Omental fat pad (tissue), 4 donors: ENCODE data around the gene TROAP. TPM values are rescaled to one million over a fixed set of nuclear protein-coding genes. Genes with fewer than 3 reads are reported as not detected.

ENCODE experiments used
- ATAC-seq: fragments of 150-250 bp; one replicate; pipeline ENCODE4 v1.9.1; 2016; ENCODE audit warnings: mild to moderate bottlenecking, moderate library complexity; ENCODE audit not compliant: low FRiP score
- DNase-seq: peaks from one replicate; pipeline ENCODE4 v3.0.0-alpha.2; 2019; ENCODE audit warnings: low spot score
- CTCF ChIP-seq, 3 donors: fragments of 450-650 bp; IDR thresholded peaks; one replicate each; pipeline ENCODE4 v1.5.1; 2016 to 2017; ENCODE audit warnings: antibody characterized with exemption in 3 of 3, mild to moderate bottlenecking in 3 of 3, moderate library complexity in 2 of 3
- total RNA-seq, 4 donors: library from RNA; depleted of rRNA; stranded (reverse); fragments of >200 nt; gene quantifications; one replicate each; pipeline ENCODE4 v1.1.0, GENCODE V29; 2016

The TROAP gene
- total RNA-seq, 4 donors from 2014 or later, result 0.37 to 1.6 TPM; not detected in 2

GRCh38 chr12:49336645-49337584 lies 13.9 kb downstream of the TROAP start, which contains the start of gene C1QL4:
Gene C1QL4, minus strand, starts transcription at chr12:49337188. Its CDS starts 711 bp downstream, at chr12:49336477.
- TF ChIP-seq CTCF (IDR thresholded peaks at IDR 0.05), result peak in 1 of 3 donors; percentile 43
- DNase-seq (peak; percentile 92), ATAC-seq (peak; percentile 89)

GRCh38 chr12:49338830-49339463 lies 15.9 kb downstream of the TROAP start:
- no peak for TF ChIP-seq CTCF (IDR thresholded peaks at IDR 0.05)
- ATAC-seq (no peak), DNase-seq (no peak)

GRCh38 chr12:49339464-49339861 lies 16.4 kb downstream of the TROAP start:
- no peak for DNase-seq
- TF ChIP-seq CTCF (IDR thresholded peaks at IDR 0.05), result no peak
- no peak for ATAC-seq

GRCh38 chr12:49340095-49340870 lies 17.2 kb downstream of the TROAP start:
- ATAC-seq, result no peak
- no peak for TF ChIP-seq CTCF (IDR thresholded peaks at IDR 0.05)

GRCh38 chr12:49340971-49341776 lies 18.1 kb downstream of the TROAP start:
- ATAC-seq, result no peak
- no peak for DNase-seq
- TF ChIP-seq CTCF (IDR thresholded peaks at IDR 0.05), result no peak

More at GRCh38 chr12:49340095-49340870, 17.2 kb downstream of the TROAP start:
- no peak for DNase-seq

GRCh38 chr12:49341777-49342065 lies 18.7 kb downstream of the TROAP start:
- ATAC-seq, result no peak
- no peak for DNase-seq
- TF ChIP-seq CTCF (IDR thresholded peaks at IDR 0.05), result no peak
